Gastroesophageal sphincter (tissue), 3 donors: ENCODE results near the gene HEATR3.

ENCODE experiments used
- CTCF ChIP-seq, 4 experiments: fragments of 200-600 bp in 2 of 4; fragments of 450-650 bp in 2 of 4; sonication (generic) in 1 of 4; IDR thresholded peaks; one replicate each; pipeline ENCODE4 v1.5.1; 2017 to 2019; ENCODE audit warnings: antibody characterized with exemption in 4 of 4, mild to moderate bottlenecking in 2 of 4, moderate library complexity in 2 of 4
- POLR2A ChIP-seq, 2 donors: fragments of 450-650 bp; IDR thresholded peaks; one replicate each; pipeline ENCODE4 v1.6.1; 2017; ENCODE audit warnings: antibody characterized with exemption in 2 of 2, mild to moderate bottlenecking in 2 of 2, moderate library complexity in 1 of 2

GRCh38 chr16:50065624-50066481 lies at the start of gene HEATR3:
- TF ChIP-seq CTCF (IDR thresholded peaks at IDR 0.05) (peak in 1 of 4 experiments; percentile 43), POLR2A (IDR thresholded peaks at IDR 0.05) (peak; percentile 44 to 49)
